Astrocyte of the cerebellum (primary cell): ENCODE measurements around the gene KMT2C.
"Not testable (repeated sequence)": the region's sequence is repeated elsewhere in the genome, so short reads cannot be mapped to it uniquely, and the experiment has no call there.

Experiments used
- DNase-seq: peaks from one replicate; pipeline ENCODE4 v3.0.0-alpha.2; 2011; ENCODE audit warnings: low read depth
- H3K4me3 ChIP-seq: 2 replicates; pipeline ENCODE4 v1.5.1; 2011; ENCODE audit warnings: mild to moderate bottlenecking, low read depth, low read length, moderate library complexity
- in situ Hi-C: cut with HindIII; loops from 2 replicates; pipeline ENCODE4 v1.10.0; 2017; ENCODE audit warnings: low sequenced_read_pairs
- TF ChIP-seq, protein P1 (sequence below): IDR thresholded peaks from 2 replicates; pipeline ENCODE4 v1.5.1; 2012; ENCODE audit warnings: low read length, low read depth, moderate library complexity, mild to moderate bottlenecking; ENCODE audit errors: missing control alignments

Gene KMT2C

DNA sequence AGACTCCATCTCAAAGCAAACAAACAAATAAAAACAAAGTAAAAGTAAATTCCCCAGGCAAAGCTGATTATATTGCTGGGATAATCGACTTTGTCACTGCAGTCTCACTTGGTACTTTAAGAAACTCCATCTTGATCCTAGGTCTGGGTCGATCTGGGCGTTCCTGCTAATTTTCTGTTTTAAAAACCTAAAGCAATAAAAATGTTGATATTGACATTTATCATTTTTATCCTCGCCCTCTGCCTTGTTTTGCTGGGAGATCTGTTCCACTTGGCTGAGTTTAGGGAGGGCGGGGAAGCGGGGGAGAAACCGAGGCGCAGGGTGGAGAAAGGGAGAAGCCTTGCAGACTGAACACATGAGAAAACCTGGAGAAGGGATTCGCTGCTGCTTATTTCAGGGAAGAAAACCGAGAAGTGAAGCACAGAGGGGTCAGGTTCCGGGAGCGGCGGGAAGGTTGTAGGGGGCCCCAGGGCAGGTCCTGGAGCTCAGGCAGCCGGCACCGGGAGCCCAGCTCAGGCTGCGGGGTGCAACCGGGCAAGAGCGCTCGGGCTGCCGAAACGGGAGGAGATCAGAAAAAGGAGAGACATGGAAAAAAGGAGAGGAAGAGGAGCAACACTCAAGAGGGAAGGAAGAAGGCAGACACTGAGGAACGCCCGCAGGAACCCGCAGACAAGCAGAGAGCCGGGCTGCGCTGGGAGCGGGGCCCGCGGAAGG, 27.3 kb upstream of the KMT2C start:
- in situ Hi-C loops, result no loop called here
- TF ChIP-seq, protein P1, sequence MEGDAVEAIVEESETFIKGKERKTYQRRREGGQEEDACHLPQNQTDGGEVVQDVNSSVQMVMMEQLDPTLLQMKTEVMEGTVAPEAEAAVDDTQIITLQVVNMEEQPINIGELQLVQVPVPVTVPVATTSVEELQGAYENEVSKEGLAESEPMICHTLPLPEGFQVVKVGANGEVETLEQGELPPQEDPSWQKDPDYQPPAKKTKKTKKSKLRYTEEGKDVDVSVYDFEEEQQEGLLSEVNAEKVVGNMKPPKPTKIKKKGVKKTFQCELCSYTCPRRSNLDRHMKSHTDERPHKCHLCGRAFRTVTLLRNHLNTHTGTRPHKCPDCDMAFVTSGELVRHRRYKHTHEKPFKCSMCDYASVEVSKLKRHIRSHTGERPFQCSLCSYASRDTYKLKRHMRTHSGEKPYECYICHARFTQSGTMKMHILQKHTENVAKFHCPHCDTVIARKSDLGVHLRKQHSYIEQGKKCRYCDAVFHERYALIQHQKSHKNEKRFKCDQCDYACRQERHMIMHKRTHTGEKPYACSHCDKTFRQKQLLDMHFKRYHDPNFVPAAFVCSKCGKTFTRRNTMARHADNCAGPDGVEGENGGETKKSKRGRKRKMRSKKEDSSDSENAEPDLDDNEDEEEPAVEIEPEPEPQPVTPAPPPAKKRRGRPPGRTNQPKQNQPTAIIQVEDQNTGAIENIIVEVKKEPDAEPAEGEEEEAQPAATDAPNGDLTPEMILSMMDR, result no peak
- peak; percentile 22 for DNase-seq
- H3K4me3 ChIP-seq, result peak overlapping the region; percentile 71

DNA sequence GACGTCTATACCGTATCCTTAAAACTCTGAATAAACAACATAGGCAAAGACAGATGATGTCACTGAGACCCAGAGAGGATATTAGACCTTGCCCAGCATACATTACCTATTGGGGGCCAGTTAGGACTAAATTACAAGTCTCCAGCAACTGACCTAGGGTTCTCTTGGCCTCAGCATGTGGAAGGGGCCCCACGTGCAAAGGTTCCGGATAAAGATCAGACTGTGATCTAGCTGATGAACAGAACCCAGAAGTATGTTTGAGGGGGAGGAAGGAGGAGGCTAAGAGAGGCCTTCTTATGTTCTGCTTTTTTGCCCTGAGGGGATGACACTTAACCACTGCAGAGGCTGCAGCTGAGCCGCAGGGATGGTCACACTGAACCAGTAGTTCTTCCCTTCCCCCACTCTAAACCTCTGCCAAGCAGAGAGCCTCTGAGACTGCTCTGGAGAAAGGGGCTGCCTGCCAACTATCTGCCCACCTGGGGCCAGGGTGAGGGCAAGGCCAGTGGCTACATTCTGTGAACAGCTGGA, 24.0 kb upstream of the KMT2C start:
- H3K4me3 ChIP-seq, result no peak overlapping the region
- no peak for DNase-seq
- TF ChIP-seq, protein P1, result no peak
- in situ Hi-C loops, result no loop called here

DNA sequence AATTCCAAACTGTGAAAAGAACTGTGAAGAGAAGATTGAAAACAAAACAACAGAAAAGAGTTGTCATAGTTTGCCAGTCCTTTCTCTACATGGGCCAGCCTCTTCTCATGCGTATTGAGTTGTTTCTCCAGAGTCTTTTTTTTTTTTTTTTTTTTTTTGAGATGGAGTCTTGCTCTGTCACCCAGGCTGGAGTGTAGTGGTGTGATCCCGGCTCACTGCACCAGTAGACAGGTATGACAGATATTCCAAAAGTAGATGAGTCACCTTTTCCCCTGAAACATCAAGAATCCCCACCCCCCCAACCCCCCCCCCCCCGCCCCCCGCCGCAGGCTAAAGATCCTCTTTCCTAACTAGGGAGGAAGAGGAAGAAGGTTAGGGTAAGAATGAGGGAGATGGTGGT, 15.6 kb upstream of the KMT2C start:
- no peak for DNase-seq
- in situ Hi-C loops, result no loop called here
- no peak overlapping the region for H3K4me3 ChIP-seq
- TF ChIP-seq, protein P1, result no peak

DNA sequence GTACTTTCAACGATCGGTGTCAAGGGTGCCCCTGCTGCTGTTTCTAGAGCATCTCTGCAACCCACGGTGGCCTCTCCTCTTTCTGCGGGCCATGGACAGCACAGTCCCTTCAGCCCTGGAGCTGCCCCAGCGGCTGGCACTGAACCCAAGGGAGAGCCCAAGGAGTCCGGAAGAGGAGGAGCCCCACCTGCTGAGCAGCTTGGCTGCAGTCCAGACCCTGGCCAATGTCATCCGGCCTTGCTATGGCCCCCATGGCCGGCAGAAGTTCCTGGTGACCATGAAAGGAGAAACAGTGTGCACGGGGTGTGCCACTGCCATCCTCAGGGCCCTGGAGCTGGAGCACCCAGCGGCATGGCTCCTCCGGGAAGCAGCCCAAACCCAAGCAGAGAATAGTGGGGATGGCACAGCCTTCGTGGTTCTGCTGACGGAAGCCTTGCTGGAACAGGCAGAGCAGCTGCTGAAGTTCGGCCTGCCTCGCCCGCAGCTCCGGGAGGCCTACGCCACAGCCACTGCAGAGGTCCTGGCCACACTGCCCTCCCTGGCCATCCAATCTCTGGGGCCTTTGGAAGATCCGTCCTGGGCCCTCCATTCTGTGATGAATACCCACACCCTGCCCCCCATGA, 9.7 kb upstream of the KMT2C start:
- in situ Hi-C loops, DNase-seq: not testable (repeated sequence)

DNA sequence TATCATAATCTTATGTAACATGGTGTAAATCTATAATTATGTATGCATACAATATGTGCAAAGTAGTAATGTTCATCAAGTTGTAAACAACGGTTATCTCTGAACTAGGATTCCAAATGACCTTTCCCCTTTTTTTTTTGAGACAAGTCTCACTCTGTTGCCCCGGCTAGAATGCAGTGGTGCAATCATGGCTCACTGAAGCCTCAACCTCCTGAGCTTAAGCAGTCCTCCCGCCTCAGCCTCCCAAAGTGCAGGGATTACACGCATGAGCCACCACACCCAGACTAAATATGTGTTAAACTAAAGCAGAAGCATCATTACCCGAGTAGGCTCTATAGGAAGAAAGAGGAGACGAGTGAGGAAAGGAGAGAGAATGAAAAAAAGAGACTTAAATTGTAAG, 7.8 kb upstream of the KMT2C start:
- TF ChIP-seq, protein P1, result no peak
- DNase-seq, result no peak
- no peak overlapping the region for H3K4me3 ChIP-seq
- in situ Hi-C loops, result no loop called here

More for the DNA sequence above, 9.7 kb upstream of the KMT2C start:
- H3K4me3 ChIP-seq, result not testable (repeated sequence)

DNA sequence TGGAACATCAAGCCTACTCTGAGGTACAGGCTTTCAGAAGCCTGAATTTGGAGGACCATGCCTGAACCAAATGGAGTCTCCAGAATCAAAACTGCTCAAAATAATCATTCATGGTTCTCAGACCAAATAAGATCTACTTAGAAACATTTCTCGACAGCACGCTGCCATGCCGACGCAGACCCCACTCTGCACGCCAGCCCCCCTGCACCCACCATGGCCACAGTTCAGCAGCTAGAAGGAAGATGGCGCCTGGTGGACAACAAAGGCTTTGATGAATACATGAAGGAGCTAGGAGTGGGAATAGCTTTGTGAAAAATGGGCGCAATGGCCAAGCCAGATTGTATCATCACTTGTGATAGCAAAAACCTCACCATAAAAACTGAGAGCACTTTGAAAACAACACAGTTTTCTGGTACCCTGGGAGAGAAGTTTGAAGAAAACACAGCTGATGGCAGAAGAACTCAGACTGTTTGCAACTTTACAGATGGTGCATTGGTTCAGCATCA, 6.6 kb upstream of the KMT2C start:
- in situ Hi-C loops, result no loop called here
- H3K4me3 ChIP-seq, result no peak overlapping the region

DNA sequence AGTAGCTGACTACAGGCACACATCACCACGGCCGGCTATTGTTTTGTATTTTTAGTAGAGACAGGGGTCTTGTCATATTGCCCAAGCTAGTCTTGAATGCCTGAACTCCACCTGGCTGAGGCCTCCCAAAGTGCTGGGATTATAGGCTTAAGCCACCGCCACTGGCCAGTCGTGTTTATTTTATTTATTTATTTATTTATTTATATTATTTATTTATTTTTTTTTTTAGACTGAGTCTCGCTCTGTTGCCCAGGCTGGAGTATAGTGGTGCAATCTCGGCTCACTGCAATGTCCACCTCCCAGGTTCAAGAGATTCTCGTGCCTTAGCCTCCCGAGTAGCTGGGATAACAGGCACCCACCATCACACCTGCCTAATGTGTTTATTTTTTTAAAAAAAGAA, 6.0 kb upstream of the KMT2C start:
- in situ Hi-C loops, H3K4me3 ChIP-seq, DNase-seq: not testable (repeated sequence)

More for the DNA sequence above, 6.6 kb upstream of the KMT2C start:
- TF ChIP-seq, protein P1, result no peak
- DNase-seq, result no peak

DNA sequence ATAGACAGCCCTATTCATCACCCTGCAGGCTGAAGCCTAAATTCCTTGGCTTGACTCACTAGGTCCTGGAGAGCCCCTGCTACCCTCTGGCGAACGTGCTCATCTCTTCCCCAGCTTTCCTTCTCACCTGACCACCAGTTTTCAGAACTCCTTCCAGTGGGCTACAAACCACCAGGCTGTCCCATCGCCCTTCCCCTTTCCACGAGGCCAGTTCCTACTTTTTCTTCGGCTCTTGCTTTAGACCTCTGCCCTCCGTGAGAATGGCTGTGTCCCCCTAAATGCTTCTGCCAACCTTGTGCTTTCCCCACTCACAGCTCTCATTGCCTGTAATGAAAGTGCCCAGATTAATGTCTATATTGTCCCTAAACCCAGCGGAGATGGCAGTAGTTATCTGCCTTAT, 5.4 kb upstream of the KMT2C start:
- in situ Hi-C loops, H3K4me3 ChIP-seq, DNase-seq: not testable (repeated sequence)

DNA sequence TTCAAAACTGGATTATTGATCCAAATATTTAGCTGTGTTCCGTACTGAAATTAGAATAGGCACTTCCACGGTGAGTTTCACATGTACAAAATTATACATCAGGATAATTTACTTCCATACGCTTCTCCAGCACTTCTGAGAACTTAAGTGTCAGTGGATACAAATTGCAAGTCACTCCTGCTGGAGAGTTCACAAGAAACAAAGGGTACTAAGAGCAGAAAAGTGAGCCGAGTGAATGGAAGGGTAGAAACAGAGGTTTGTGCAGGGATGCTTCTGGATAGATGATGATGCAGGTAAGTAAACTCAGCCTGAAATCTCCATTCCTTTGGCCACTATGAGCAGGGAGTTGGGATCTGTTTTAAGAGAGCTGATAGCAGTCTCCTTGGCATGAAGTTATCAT, 2.2 kb upstream of the KMT2C start:
- in situ Hi-C loops, DNase-seq, H3K4me3 ChIP-seq: not testable (repeated sequence)

DNA sequence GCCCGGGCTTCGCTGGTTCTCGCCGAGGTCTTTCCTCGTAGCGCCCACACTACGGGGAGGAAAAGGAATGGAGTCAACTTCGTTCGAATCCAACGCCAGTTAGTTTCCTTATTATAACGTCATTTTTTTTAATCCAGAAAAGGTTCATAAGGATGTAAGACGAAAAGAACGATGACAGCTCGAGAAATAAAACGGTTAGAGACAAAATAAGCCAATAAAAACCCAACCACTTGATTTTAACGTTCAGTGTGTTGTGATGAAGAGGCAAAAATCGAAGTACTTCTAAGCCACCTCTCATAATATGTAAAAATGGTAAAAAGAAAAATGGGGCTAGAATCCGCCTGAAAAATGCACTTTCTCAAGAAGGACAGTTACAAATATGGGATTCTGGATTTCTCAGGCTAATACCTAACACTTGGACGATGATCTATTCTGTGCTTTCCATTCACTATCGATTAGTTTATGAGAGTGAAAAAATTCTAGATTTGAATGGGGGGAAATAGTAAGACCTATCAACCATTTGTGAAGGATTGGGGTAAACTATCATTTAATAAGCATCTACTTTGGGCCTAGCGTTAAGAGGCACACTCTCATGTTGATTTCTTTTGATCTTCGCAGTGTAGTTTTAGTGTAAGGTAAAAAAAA, 1.2 kb upstream of the KMT2C start:
- DNase-seq, in situ Hi-C loops: not testable (repeated sequence)
- peak overlapping the region; percentile 41 for H3K4me3 ChIP-seq
